MCF 10A (cell line): Measurements from ENCODE around the gene SCGB3A1. TPM values are rescaled to one million over a fixed set of nuclear protein-coding genes. Genes with fewer than 3 reads are reported as not detected.

Source experiments
- BruUV-seq: library from RNA; stranded (reverse); fragments of 400-500 nt; replicated peaks from 2 replicates; lab custom pipeline; 2021; lab: Mats Ljungman, UMichigan
- CTCF ChIA-PET: fragments of 300-600 bp; sonication (Branson Sonifier 250); formaldehyde crosslinking; extraction: SDS; loops from one replicate; lab custom pipeline; 2021; ENCODE audit warnings: antibody characterized with exemption, inconsistent platforms; lab: Yijun Ruan, JAX
- POLR2A ChIA-PET: fragments of 300-600, 350-650 bp; sonication (Branson Sonifier 250); formaldehyde crosslinking; extraction: SDS; loops from one replicate; lab custom pipeline; 2020; ENCODE audit warnings: antibody characterized with exemption, inconsistent platforms; lab: Yijun Ruan, JAX
- DNase-seq: peaks from one replicate; pipeline ENCODE4 v3.0.0-alpha.2; 2018; ENCODE audit not compliant: unreplicated experiment
- H3K27ac Mint-ChIP-seq: one replicate; pipeline ENCODE4 v1.8.0; 2022; ENCODE audit warnings: mild to moderate bottlenecking, low read depth, mixed read lengths; ENCODE audit not compliant: unreplicated experiment
- H3K27me3 Mint-ChIP-seq: one replicate; pipeline ENCODE4 v1.8.0; 2022; ENCODE audit warnings: mixed read lengths; ENCODE audit not compliant: insufficient read depth, unreplicated experiment
- H3K36me3 Mint-ChIP-seq: one replicate; pipeline ENCODE4 v1.8.0; 2022; ENCODE audit warnings: mild to moderate bottlenecking, moderate library complexity, mixed read lengths; ENCODE audit not compliant: insufficient read depth, unreplicated experiment
- H3K4me1 Mint-ChIP-seq: one replicate; pipeline ENCODE4 v1.8.0; 2022; ENCODE audit warnings: mixed read lengths; ENCODE audit not compliant: insufficient read depth, unreplicated experiment
- H3K4me3 Mint-ChIP-seq: one replicate; pipeline ENCODE4 v1.8.0; 2022; ENCODE audit warnings: mild to moderate bottlenecking, moderate library complexity, mixed read lengths; ENCODE audit not compliant: unreplicated experiment
- H3K9me3 Mint-ChIP-seq: one replicate; pipeline ENCODE4 v1.8.0; 2022; ENCODE audit warnings: mixed read lengths; ENCODE audit not compliant: unreplicated experiment
- intact Hi-C: fragments of 100-400 bp; cut with micrococcal nuclease; formaldehyde crosslinking; loops from 2 replicates; pipeline ENCODE4 v1.14.1; 2022
- total RNA-seq: library from RNA; stranded (reverse); gene quantifications from 2 replicates; pipeline ENCODE4 v1.2.3, GENCODE V29; 2022
- TF ChIP-seq, protein P1 (sequence below): fragments of 200-600 bp; IDR thresholded peaks from one replicate; pipeline ENCODE4 v1.8.0; 2022; ENCODE audit warnings: antibody characterized with exemption, mild to moderate bottlenecking; ENCODE audit not compliant: unreplicated experiment

The SCGB3A1 gene
- total RNA-seq, 1 experiment from 2014 or later = not detected

DNA sequence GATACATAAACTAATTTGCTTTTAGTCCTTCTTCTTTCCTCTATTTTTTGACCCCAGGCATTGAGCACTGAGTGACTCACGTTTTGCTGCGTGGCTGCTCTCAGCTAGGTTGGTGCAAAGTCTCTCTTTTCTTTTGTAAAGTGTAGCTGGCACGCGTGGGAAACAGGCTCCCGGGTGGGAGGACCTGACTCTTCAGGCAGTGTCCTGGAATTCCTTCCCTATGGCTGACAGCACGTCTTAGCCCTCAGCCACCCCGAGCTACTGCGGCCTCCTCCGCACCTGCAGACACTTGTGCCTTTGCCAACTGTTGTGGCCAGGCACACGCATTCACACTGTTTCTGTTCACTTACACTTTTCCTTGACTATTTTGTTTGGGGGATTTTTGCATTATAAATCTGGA lies 877 bp upstream of the SCGB3A1 start:
- ChIA-PET CTCF (interaction anchor here (0.6 kb wide), 1 partner anchor 112 kb away, joined by 4 read pairs; no protein-coding TSS in a partner anchor), POLR2A (no interaction called here)
- Mint-ChIP-seq H3K9me3 (no peaks in the 10 kb centered on the region), H3K4me1 (no peaks in the 10 kb centered on the region), H3K36me3 (no peaks in the 10 kb centered on the region), H3K4me3 (no peak overlapping the region), H3K27me3 (peaks cover 46% of the 10 kb centered on the region), H3K27ac (no peak overlapping the region)
- BruUV-seq = no TSS peak
- no peak for DNase-seq
- TF ChIP-seq, protein P1, sequence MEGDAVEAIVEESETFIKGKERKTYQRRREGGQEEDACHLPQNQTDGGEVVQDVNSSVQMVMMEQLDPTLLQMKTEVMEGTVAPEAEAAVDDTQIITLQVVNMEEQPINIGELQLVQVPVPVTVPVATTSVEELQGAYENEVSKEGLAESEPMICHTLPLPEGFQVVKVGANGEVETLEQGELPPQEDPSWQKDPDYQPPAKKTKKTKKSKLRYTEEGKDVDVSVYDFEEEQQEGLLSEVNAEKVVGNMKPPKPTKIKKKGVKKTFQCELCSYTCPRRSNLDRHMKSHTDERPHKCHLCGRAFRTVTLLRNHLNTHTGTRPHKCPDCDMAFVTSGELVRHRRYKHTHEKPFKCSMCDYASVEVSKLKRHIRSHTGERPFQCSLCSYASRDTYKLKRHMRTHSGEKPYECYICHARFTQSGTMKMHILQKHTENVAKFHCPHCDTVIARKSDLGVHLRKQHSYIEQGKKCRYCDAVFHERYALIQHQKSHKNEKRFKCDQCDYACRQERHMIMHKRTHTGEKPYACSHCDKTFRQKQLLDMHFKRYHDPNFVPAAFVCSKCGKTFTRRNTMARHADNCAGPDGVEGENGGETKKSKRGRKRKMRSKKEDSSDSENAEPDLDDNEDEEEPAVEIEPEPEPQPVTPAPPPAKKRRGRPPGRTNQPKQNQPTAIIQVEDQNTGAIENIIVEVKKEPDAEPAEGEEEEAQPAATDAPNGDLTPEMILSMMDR = no peak
- intact Hi-C loops = no loop called here

DNA sequence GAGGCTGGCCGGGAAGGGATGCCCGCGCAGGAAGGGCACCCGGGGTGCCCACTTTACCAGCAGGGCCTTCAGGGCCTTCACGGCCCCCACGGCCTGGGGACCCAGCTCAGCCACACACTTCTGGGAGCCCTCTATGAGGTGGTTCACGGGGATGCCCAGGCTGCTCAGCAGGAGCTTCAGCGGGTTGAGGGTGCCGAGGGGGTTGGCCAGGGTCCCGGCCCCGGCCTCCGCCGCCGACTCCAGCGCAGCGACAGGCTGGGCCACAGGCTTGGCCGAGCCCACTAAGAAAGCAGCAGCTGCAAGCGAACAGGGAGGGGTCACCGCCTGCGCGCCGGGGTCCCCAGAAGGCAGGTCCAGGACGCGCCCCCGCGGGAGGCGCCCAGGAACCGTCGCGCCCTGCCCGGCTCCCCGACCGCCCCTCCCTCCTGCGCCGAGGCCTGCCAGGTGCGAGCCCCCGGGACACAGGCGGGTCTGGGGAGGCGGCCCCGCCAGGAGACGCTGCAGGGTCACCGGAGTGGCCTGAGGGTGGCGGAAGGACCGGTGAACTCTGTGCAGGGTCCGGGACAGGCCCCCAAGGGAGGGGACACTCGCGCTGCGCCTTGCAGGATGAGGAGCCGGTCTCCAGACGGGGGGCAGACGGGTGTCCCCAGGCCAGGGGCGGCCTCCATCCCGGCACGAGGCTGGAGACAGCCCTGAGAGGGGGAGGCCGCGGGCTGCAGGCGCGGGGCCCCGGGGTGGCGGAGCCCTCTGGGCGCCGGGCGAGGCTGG lies 572 bp downstream of the SCGB3A1 start:
- DNase-seq = no peak
- H3K9me3 Mint-ChIP-seq = no peaks in the 10 kb centered on the region
- ChIA-PET POLR2A (no interaction called here), CTCF (interaction anchor here (0.6 to 1.5 kb wide), 2 partner anchors 12 to 339 kb away, joined by 3 read pairs; no protein-coding TSS in a partner anchor)
- intact Hi-C loops = no loop called here
- peaks cover 46% of the 10 kb centered on the region for H3K27me3 Mint-ChIP-seq
- no TSS peak for BruUV-seq
- TF ChIP-seq, protein P1 = no peak
- no peak overlapping the region for H3K27ac Mint-ChIP-seq
- H3K4me3 Mint-ChIP-seq = no peak overlapping the region
- no peaks in the 10 kb centered on the region for H3K36me3 Mint-ChIP-seq
- no peaks in the 10 kb centered on the region for H3K4me1 Mint-ChIP-seq

DNA sequence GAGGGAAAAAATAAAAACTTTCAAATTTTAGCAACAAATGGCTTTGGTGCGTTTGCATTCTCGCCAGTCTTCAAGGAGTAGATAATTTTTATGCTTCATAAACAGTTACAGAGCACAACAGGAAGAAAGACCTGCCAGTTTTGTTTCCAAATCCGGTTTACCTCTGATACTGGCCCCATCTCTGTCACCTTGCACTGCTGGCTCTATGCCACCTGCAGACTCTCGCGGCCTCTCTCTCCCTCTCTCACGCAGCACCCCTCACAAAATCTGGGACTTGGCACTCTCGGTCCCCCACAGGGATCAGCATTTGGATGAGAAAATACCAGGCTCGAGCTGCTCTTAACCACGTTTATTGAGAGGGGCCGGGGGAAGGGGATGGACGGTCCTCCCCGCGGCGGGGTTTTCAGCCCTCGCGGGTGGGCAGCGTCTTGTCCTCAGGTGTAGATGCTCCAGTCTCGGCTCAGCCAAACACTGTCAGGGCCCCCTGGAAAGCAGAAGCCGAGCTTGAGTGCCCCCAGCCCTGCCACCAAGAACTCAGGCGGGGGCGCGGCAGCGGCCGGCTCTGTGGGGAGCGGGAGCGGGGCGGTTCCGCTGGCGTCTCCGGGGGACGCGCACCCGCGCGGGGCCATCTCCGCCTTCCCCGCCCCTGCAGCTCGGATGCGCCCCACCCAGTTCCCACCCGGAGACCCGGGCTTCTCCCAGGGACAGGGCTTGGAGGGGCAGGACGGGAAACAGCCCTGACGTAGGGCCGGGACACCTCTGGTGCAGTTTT lies 1.3 kb downstream of the SCGB3A1 start:
- BruUV-seq = no TSS peak
- ChIA-PET POLR2A (no interaction called here), CTCF (interaction anchor here (0.6 to 1.6 kb wide), 3 partner anchors 13 to 338 kb away, joined by 3 to 6 read pairs (median 3); no protein-coding TSS in a partner anchor)
- Mint-ChIP-seq H3K36me3 (peaks cover 2% of the 10 kb centered on the region), H3K4me1 (no peaks in the 10 kb centered on the region), H3K4me3 (no peak overlapping the region), H3K27ac (no peak overlapping the region), H3K27me3 (peaks cover 46% of the 10 kb centered on the region), H3K9me3 (no peaks in the 10 kb centered on the region)
- TF ChIP-seq, protein P1 = no peak
- no peak for DNase-seq
- intact Hi-C loops = no loop called here

DNA sequence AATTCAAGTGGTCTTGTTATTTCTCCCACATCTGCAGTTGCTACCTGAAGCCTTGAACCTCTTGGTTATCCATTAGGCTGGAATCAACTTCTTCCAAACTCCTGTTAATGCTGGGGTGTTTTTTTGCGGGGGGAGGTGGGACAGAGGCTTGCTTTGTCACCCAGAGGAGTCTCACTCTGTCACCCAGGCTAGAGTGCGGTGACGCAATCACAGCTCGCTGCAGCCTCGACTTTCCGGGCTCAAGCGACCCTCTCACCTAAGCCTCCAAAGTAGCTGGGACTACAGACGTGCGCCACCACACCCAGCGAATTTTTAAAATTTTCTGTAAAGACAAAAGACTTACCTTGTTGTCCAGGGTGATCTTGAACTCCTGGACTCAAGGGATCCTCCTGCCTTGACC lies 4.4 kb downstream of the SCGB3A1 start:
- Mint-ChIP-seq H3K27me3 (peaks cover 19% of the 10 kb centered on the region), H3K27ac (no peak overlapping the region), H3K4me3 (no peak overlapping the region), H3K36me3 (peaks cover 11% of the 10 kb centered on the region), H3K9me3 (no peaks in the 10 kb centered on the region), H3K4me1 (no peaks in the 10 kb centered on the region)
- TF ChIP-seq, protein P1 = no peak
- intact Hi-C loops = no loop called here
- no peak for DNase-seq
- no TSS peak for BruUV-seq
- CTCF ChIA-PET = interaction anchor here (0.6 kb wide), 1 partner anchor 37 kb away, joined by 4 read pairs; no protein-coding TSS in a partner anchor
- POLR2A ChIA-PET = interaction anchor here (0.7 kb wide), 1 partner anchor 130 kb away, joined by 3 read pairs; no protein-coding TSS in a partner anchor
